HCT116 (cell line): Measurements from ENCODE around the gene IGDCC3. TPM values are rescaled to one million over a fixed set of nuclear protein-coding genes. Genes with fewer than 3 reads are reported as not detected.
A peak's percentile ranks its signal among the peaks of the same experiment; 100 is the strongest.

ENCODE experiments used
- ATAC-seq: fragments of 200-7000 bp; cut with Tn5 transposase; 2 replicates; pipeline ENCODE4 v1.9.1; 2020; ENCODE audit warnings: mild to moderate bottlenecking, moderate library complexity
- BruUV-seq: library from RNA; stranded (reverse); fragments of 400-500 nt; replicated peaks from 2 replicates; lab custom pipeline; 2021; lab: Mats Ljungman, UMichigan
- CTCF ChIA-PET: fragments of 300-600 bp; sonication (Branson Sonifier 250); formaldehyde crosslinking; loops from one replicate; lab custom pipeline; 2021; ENCODE audit warnings: antibody characterized with exemption; lab: Charles Lee
- POLR2A ChIA-PET: fragments of 300-600, 350-600 bp; sonication (Branson Sonifier 250); formaldehyde crosslinking; loops from one replicate; lab custom pipeline; 2021; ENCODE audit warnings: antibody characterized with exemption; lab: Charles Lee
- RAD21 ChIA-PET, 2 experiments: fragments of 300-600 bp; sonication (Branson Sonifier 250); formaldehyde crosslinking; loops; one replicate each; lab custom pipeline; 2023; ENCODE audit warnings: low total read pairs in 2 of 2; ENCODE audit not compliant: uncharacterized antibody in 2 of 2, unreplicated experiment in 2 of 2, low non-redundant PET in 1 of 2; lab: Charles Lee
- DNase-seq: peaks from one replicate; pipeline ENCODE4 v3.0.0-alpha.2; 2010; ENCODE audit warnings: low read depth, low spot score
- H2AFZ ChIP-seq: fragments of 200-600 bp; shearing (Covaris generic), sonication (generic); 2 replicates; pipeline ENCODE4 v1.6.1; 2017; ENCODE audit warnings: low read depth, mixed run types, mixed read lengths, antibody characterized with exemption, low read length; ENCODE audit not compliant: poor library complexity, severe bottlenecking
- H3K27ac ChIP-seq: 2 replicates; pipeline ENCODE4 v1.5.1; 2012; ENCODE audit warnings: low read depth, low read length
- H3K27me3 ChIP-seq: fragments of 200-600 bp; sonication (generic); 2 replicates; pipeline ENCODE4 v1.6.1; 2016; ENCODE audit warnings: mixed run types, low read length, mixed read lengths; ENCODE audit not compliant: insufficient read depth
- H3K36me3 ChIP-seq, 2 experiments: fragments of 200-500 bp in 1 of 2; fragments of 200-600 bp in 1 of 2; sonication (Bioruptor generic) in 1 of 2; sonication (generic) in 1 of 2; 2 replicates each; pipeline versions ENCODE4 v1.5.1 to v1.6.1; 2014 to 2016; ENCODE audit warnings: low read length in 2 of 2, inconsistent platforms in 1 of 2, mixed read lengths in 1 of 2, mixed run types in 1 of 2; ENCODE audit not compliant: insufficient read depth in 2 of 2, control insufficient read depth in 1 of 2
- H3K4me1 ChIP-seq, 2 experiments: fragments of 200-600 bp in 1 of 2; sonication (generic) in 1 of 2; 2 replicates each; pipeline versions ENCODE4 v1.5.1 to v1.6.1; 2012 to 2017; ENCODE audit warnings: low read length in 2 of 2, inconsistent platforms in 1 of 2, mild to moderate bottlenecking in 1 of 2, mixed read lengths in 1 of 2, mixed run types in 1 of 2, moderate library complexity in 1 of 2; ENCODE audit not compliant: insufficient read depth in 2 of 2, control insufficient read depth in 1 of 2
- H3K4me2 ChIP-seq: fragments of 200-600 bp; sonication (generic); 2 replicates; pipeline ENCODE4 v1.6.1; 2017; ENCODE audit warnings: mixed run types, low read length, mixed read lengths
- H3K4me3 ChIP-seq, 2 experiments: fragments of 200-600 bp in 1 of 2; sonication (generic) in 1 of 2; replicated peaks in 1 of 2; 2 replicates each; pipeline ENCODE4 v1.5.1; 2011 to 2016; ENCODE audit warnings: low read length in 2 of 2, control low read depth in 1 of 2, low read depth in 1 of 2, mild to moderate bottlenecking in 1 of 2, mixed read lengths in 1 of 2, mixed run types in 1 of 2
- H3K79me2 ChIP-seq: fragments of 200-600 bp; sonication (generic); 2 replicates; pipeline ENCODE4 v1.6.1; 2017; ENCODE audit warnings: mild to moderate bottlenecking, mixed run types, low read length, moderate library complexity, mixed read lengths; ENCODE audit not compliant: insufficient read depth
- H3K9ac ChIP-seq: fragments of 200-600 bp; sonication (generic); 2 replicates; pipeline ENCODE4 v1.6.1; 2016; ENCODE audit warnings: low read length, mixed read lengths
- H3K9me2 ChIP-seq: fragments of 200-600 bp; sonication (generic), shearing (Covaris generic); 2 replicates; pipeline ENCODE4 v1.6.1; 2017; ENCODE audit warnings: mixed run types, mild to moderate bottlenecking, moderate library complexity; ENCODE audit not compliant: insufficient read depth
- H3K9me3 ChIP-seq, 2 experiments: fragments of 200-500 bp in 1 of 2; fragments of 200-600 bp in 1 of 2; sonication (Bioruptor generic) in 1 of 2; sonication (generic) in 1 of 2; 2 replicates each; pipeline ENCODE4 v1.6.1; 2014 to 2017; ENCODE audit warnings: low read length in 2 of 2, mixed read lengths in 2 of 2, inconsistent platforms in 1 of 2, low read depth in 1 of 2, mild to moderate bottlenecking in 1 of 2, mixed run types in 1 of 2, moderate library complexity in 1 of 2; ENCODE audit not compliant: control insufficient read depth in 1 of 2, insufficient read depth in 1 of 2
- H4K20me1 ChIP-seq: fragments of 200-600 bp; sonication (generic), shearing (Covaris generic); 2 replicates; pipeline ENCODE4 v1.6.1; 2017; ENCODE audit warnings: mixed run types, mild to moderate bottlenecking, moderate library complexity; ENCODE audit not compliant: insufficient read depth
- CBX3 ChIP-seq: IDR thresholded peaks from 2 replicates; pipeline ENCODE4 v1.6.1; 2012; ENCODE audit warnings: low read depth
- CEBPB ChIP-seq: IDR thresholded peaks from 2 replicates; pipeline ENCODE4 v1.6.1; 2012; ENCODE audit warnings: low read depth
- EZH2phosphoT487 ChIP-seq: fragments of 200-600 bp; IDR thresholded peaks from 2 replicates; pipeline ENCODE4 v1.6.1; 2018; ENCODE audit warnings: antibody characterized with exemption, borderline replicate concordance
- POLR2A ChIP-seq: IDR thresholded peaks from 2 replicates; pipeline ENCODE4 v1.7.0; 2011; ENCODE audit warnings: borderline replicate concordance; ENCODE audit not compliant: insufficient read depth, insufficient read length; ENCODE audit errors: extremely low read depth
- TCF7L2 ChIP-seq: IDR thresholded peaks from 2 replicates; pipeline ENCODE4 v1.7.0; 2011; ENCODE audit warnings: borderline replicate concordance, inconsistent platforms; ENCODE audit not compliant: insufficient read depth, insufficient read length; ENCODE audit errors: extremely low read depth
- intact Hi-C: fragments of 100-400 bp; cut with micrococcal nuclease; formaldehyde crosslinking; loops from 2 replicates; pipeline ENCODE4 v1.10.0; 2022
- total RNA-seq: library from RNA; stranded (reverse); gene quantifications from one replicate; pipeline ENCODE4 v1.2.1, GENCODE V29; 2021; ENCODE audit not compliant: unreplicated experiment

The IGDCC3 gene
- total RNA-seq, 1 experiment from 2014 or later: 0.44 TPM

DNA sequence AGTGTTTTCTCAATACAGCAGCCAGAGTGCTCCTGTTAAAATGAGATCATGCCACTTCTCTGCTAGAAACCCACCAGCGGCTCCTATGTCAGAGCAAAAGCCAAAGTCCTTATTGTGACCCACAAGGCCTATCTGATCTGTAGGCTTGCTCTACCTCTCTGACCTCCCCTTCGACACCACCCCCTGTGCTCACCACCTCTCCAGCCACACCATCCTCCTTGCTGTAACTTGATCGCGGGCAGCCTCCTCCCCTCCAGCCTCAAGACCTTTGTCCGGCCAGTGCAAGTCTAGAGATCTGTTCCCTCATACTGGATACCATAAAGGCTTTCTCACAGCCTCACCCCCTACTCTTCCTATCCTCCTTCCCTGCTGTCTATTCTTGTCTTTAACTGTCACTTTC, 46.9 kb upstream of the IGDCC3 start (continued):
- no peak for TF ChIP-seq CBX3
- TF ChIP-seq, all 23 proteins: peak for 0

DNA sequence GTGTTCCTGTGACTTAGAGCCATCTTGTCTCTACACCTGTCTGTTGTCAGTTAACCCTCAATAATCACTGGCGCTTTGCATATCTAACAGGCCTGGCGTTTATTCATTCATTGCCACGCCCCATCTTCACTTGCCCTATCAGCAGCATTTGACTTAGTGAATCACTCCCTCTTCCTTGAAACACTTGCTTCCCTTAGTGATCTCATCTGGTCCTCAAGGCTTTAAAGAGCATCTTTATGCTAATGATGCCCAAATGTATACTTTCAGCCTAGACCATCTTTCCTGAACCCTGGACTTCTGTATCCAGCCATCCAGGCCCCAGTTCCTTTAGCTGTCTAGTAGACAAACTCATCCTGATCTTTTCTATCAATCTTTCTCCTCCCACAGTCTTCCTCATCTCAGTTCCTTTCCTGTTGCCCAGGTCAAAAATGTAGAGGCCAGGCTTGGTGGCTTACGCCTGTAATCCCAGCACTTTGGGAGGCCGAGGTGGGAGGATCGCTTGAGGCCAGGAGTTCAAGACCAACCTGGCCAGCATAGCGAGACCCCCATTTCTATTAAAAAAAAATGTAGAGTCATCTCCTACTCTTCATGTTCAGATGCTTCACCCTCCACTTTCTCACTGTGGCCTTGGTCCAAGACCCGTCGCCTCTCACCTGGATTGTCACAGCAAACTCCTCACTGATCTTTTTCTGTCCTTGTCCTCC, 46.3 kb upstream of the IGDCC3 start:
- Histone ChIP-seq H2AFZ (no peak overlapping the region), H3K9me2 (no peaks in the 10 kb centered on the region), H3K4me1 (peaks cover 2 to 24% of the 10 kb centered on the region in 2 experiments; a peak in 3 of 4 replicates), H3K9ac (no peak overlapping the region), H3K27me3 (no peaks in the 10 kb centered on the region), H3K79me2 (no peaks in the 10 kb centered on the region), H3K36me3 (no peaks in the 10 kb centered on the region), H4K20me1 (no peaks in the 10 kb centered on the region), H3K4me2 (no peak overlapping the region), H3K27ac (no peak overlapping the region), H3K4me3 (no peak overlapping the region), H3K9me3 (no peaks in the 10 kb centered on the region)
- RAD21 ChIA-PET: no interaction called here
- POLR2A ChIA-PET: no interaction called here
- no peak for ATAC-seq
- intact Hi-C loops: no loop called here
- no peak for DNase-seq
- no TSS peak for BruUV-seq
- TF ChIP-seq TCF7L2: peak; percentile 27
- no peak for TF ChIP-seq CEBPB
- CTCF ChIA-PET: no interaction called here

DNA sequence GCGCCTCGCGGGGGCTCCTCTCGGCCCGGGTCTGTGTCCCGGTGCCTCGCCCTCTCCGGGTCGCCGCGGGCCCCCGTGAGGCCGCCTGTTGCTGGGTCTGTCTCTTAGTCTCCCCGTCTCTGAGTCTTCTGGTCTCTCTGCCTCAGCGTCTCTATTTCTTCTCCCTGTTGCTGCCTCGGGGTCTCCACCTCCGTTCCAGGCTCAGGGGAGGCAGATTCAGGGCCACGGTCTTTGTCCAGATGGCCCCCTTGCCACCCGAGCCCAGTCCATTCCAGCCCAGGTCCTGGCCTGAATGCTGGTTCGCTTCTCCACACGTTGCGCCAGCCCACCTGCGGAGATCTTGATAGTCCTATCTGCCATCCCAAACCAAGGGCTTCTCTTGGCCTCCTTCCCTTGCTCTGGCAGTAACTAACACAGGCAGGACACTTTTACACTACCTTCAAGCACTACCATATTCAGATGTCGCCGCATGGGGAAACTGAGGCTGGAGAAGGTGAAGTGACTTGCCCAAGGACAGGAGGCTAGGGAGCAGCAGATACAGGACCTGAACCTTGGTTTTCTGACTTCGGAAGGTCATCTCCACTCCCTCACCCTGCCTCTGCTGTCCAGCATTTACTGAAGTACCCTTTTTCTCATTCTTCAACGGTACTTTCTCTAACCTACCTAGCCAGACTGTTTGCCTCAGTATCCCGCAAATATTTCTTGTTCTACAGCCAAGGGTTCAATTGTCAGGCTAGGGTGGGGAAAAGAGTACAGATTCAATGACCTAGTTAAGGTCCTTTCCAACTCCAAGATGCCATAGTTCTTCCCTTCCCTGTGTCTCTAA, 45.6 kb upstream of the IGDCC3 start:
- no peak overlapping the region for H2AFZ ChIP-seq
- intact Hi-C loops: no loop called here
- POLR2A ChIA-PET: no interaction called here

More for the DNA sequence above, 45.6 kb upstream of the IGDCC3 start:
- Histone ChIP-seq H3K27me3 (no peaks in the 10 kb centered on the region), H3K9ac (no peak overlapping the region), H4K20me1 (no peaks in the 10 kb centered on the region), H3K9me3 (no peaks in the 10 kb centered on the region), H3K79me2 (no peaks in the 10 kb centered on the region), H3K4me1 (peaks cover 2 to 24% of the 10 kb centered on the region in 2 experiments; a peak in 3 of 4 replicates), H3K4me2 (peak overlapping the region; percentile 25; the same call in 1 of the 2 replicates), H3K27ac (no peak overlapping the region; the same call in 1 of the 2 replicates), H3K36me3 (no peaks in the 10 kb centered on the region), H3K9me2 (no peaks in the 10 kb centered on the region), H3K4me3 (no peak overlapping the region)
- DNase-seq: no peak
- ChIA-PET RAD21 (no interaction called here), CTCF (no interaction called here)
- BruUV-seq: no TSS peak
- no peak for ATAC-seq
- TF ChIP-seq POLR2A: peak; percentile 27
- TF ChIP-seq EZH2phosphoT487: no peak
